ENCODE results near the gene NXNL2.

The NXNL2 gene

GRCh38 chr9:88572684-88573083 is 37.7 kb downstream of the NXNL2 start:
- ChIA-PET CTCF (no interaction called here), POLR2A (no interaction called here)
- DNase-seq (ENCODE audit: extremely low spot score) = no peak
- no peak for TF ChIP-seq CTCF (IDR thresholded peaks at IDR 0.05; ENCODE audit: control extremely low read depth, extremely low read depth, low read depth, missing control alignments)

- DNase-seq (ENCODE audit: extremely low spot score) = no peak
- POLR2A ChIA-PET = no interaction called here
- no peak for TF ChIP-seq CTCF (IDR thresholded peaks at IDR 0.05; ENCODE audit: control extremely low read depth, extremely low read depth, low read depth, missing control alignments)
Observed at GRCh38 chr9:88574953-88575352, 40.0 kb downstream of the NXNL2 start.

GRCh38 chr9:88577256-88578120 is 42.5 kb downstream of the NXNL2 start:
- no peak for TF ChIP-seq CTCF (IDR thresholded peaks at IDR 0.05; ENCODE audit: control extremely low read depth, extremely low read depth, low read depth, missing control alignments)
- no peak for DNase-seq (ENCODE audit: extremely low spot score)
- ChIA-PET CTCF (interaction anchor here (0.7 to 1.4 kb wide), 4 partner anchors 19 to 629 kb away, joined by 3 read pairs; no protein-coding TSS in a partner anchor), POLR2A (no interaction called here)

More at GRCh38 chr9:88574953-88575352, 40.0 kb downstream of the NXNL2 start:
- CTCF ChIA-PET = no interaction called here

GRCh38 chr9:88578121-88579049 is 43.4 kb downstream of the NXNL2 start:
- peak; percentile 84 for DNase-seq (ENCODE audit: extremely low spot score)
- ChIA-PET CTCF (interaction anchor here (0.8 to 1.9 kb wide), 8 partner anchors 10 to 208 kb away, joined by 3 to 8 read pairs (median 3); no protein-coding TSS in a partner anchor), POLR2A (no interaction called here)
- peak; percentile 87 for TF ChIP-seq CTCF (IDR thresholded peaks at IDR 0.05; ENCODE audit: control extremely low read depth, extremely low read depth, low read depth, missing control alignments)

- ChIA-PET POLR2A (no interaction called here), CTCF (interaction anchor here (0.8 to 2.4 kb wide), 10 partner anchors 10 to 627 kb away, joined by 3 to 8 read pairs (median 4); no protein-coding TSS in a partner anchor)
- no peak for TF ChIP-seq CTCF (IDR thresholded peaks at IDR 0.05; ENCODE audit: control extremely low read depth, extremely low read depth, low read depth, missing control alignments)
- DNase-seq (ENCODE audit: extremely low spot score) = no peak
Observed at GRCh38 chr9:88579050-88579715, 44.2 kb downstream of the NXNL2 start.

GRCh38 chr9:88580961-88581360 is 46.0 kb downstream of the NXNL2 start:
- ChIA-PET CTCF (interaction anchor here (1.1 to 2.4 kb wide), 3 partner anchors 11 to 630 kb away, joined by 3 to 8 read pairs (median 5); no protein-coding TSS in a partner anchor), POLR2A (interaction anchor here (0.7 kb wide), 1 partner anchor 529 kb away, joined by 3 read pairs; no protein-coding TSS in a partner anchor)
- no peak for TF ChIP-seq CTCF (IDR thresholded peaks at IDR 0.05; ENCODE audit: control extremely low read depth, extremely low read depth, low read depth, missing control alignments)
- no peak for DNase-seq (ENCODE audit: extremely low spot score)
